Fibroblast of skin of right biceps (primary cell): Measurements from ENCODE around the gene CD244.
"Not testable (repeated sequence)": the region's sequence is repeated elsewhere in the genome, so short reads cannot be mapped to it uniquely, and the experiment has no call there.

Experiments used
- DNase-seq: peaks from one replicate; pipeline ENCODE4 v3.0.0-alpha.2; 2013

CD244 gene

GRCh38 chr1:160862203-160863060 lies at the start of gene CD244:
CD244 (minus strand) TSS chr1:160862887; CDS start chr1:160862677, 210 bp downstream.
- DNase-seq, result no peak

- no peak for DNase-seq
Observed at GRCh38 chr1:160911925-160912324, 49.2 kb upstream of the CD244 start.

- DNase-seq, result no peak
Observed at GRCh38 chr1:160911441-160911840, 48.8 kb upstream of the CD244 start.

GRCh38 chr1:160910170-160910750 lies 47.6 kb upstream of the CD244 start:
- DNase-seq, result no peak

- DNase-seq, result no peak
Observed at GRCh38 chr1:160907976-160908375, 45.3 kb upstream of the CD244 start.

- DNase-seq, result no peak
Observed at GRCh38 chr1:160905617-160905989, 42.9 kb upstream of the CD244 start.

GRCh38 chr1:160904783-160905616 lies 42.3 kb upstream of the CD244 start:
- no peak for DNase-seq

- not testable (repeated sequence) for DNase-seq
Observed at GRCh38 chr1:160902251-160902650, 39.6 kb upstream of the CD244 start.

- no peak for DNase-seq
Observed at GRCh38 chr1:160901768-160902167, 39.1 kb upstream of the CD244 start.

- not testable (repeated sequence) for DNase-seq
Observed at GRCh38 chr1:160900683-160901082, 38.0 kb upstream of the CD244 start.

- not testable (repeated sequence) for DNase-seq
Observed at GRCh38 chr1:160894368-160895135, 31.9 kb upstream of the CD244 start.

GRCh38 chr1:160891474-160891873 lies 28.8 kb upstream of the CD244 start:
- DNase-seq, result no peak

GRCh38 chr1:160888926-160889325 lies 26.2 kb upstream of the CD244 start:
- DNase-seq, result no peak

GRCh38 chr1:160887071-160887470 lies 24.4 kb upstream of the CD244 start:
- no peak for DNase-seq

GRCh38 chr1:160885042-160885441 lies 22.4 kb upstream of the CD244 start, which contains the start of gene ITLN1:
ITLN1 (minus strand) TSS chr1:160885180; CDS start chr1:160884877, 303 bp downstream.
- no peak for DNase-seq

GRCh38 chr1:160884579-160884978 lies 21.9 kb upstream of the CD244 start:
- no peak for DNase-seq

- no peak for DNase-seq
Observed at GRCh38 chr1:160883581-160884513, 21.2 kb upstream of the CD244 start.

- DNase-seq, result no peak
Observed at GRCh38 chr1:160882582-160882981, 19.9 kb upstream of the CD244 start.

- not testable (repeated sequence) for DNase-seq
Observed at GRCh38 chr1:160881264-160881663, 18.6 kb upstream of the CD244 start.

- DNase-seq, result no peak
Observed at GRCh38 chr1:160880216-160880615, 17.5 kb upstream of the CD244 start.

GRCh38 chr1:160879056-160879455 lies 16.4 kb upstream of the CD244 start:
- DNase-seq, result no peak
